ENCODE data around the gene PLA2G2D.

The PLA2G2D gene

DNA sequence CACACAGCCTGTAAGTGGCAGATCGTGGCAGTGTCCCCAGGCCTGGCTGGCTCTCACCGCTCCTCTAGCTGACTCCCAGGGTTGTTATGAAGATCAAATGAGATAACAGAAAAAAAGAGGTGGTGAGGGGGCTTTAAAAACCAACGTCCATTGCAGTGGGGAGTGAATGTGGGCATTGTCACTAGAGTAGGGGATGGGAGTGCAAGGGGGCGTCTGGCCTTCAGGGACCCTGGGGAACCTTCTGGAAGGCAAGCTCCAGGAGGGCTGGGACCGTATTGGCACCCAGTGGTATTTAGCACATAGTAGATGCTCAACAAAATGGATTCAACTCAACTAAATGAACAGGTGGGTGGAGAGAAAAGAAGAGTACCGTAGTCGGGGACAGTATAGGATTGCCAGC lies 3.4 kb downstream of the PLA2G2D start:
- DNase-seq (ENCODE audit: low spot score), result no peak
- Histone ChIP-seq H3K27ac (no peak overlapping the region), H3K4me3 (no peak overlapping the region)
- TF ChIP-seq, protein P1, sequence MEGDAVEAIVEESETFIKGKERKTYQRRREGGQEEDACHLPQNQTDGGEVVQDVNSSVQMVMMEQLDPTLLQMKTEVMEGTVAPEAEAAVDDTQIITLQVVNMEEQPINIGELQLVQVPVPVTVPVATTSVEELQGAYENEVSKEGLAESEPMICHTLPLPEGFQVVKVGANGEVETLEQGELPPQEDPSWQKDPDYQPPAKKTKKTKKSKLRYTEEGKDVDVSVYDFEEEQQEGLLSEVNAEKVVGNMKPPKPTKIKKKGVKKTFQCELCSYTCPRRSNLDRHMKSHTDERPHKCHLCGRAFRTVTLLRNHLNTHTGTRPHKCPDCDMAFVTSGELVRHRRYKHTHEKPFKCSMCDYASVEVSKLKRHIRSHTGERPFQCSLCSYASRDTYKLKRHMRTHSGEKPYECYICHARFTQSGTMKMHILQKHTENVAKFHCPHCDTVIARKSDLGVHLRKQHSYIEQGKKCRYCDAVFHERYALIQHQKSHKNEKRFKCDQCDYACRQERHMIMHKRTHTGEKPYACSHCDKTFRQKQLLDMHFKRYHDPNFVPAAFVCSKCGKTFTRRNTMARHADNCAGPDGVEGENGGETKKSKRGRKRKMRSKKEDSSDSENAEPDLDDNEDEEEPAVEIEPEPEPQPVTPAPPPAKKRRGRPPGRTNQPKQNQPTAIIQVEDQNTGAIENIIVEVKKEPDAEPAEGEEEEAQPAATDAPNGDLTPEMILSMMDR (IDR thresholded peaks at IDR 0.05), result no peak

DNA sequence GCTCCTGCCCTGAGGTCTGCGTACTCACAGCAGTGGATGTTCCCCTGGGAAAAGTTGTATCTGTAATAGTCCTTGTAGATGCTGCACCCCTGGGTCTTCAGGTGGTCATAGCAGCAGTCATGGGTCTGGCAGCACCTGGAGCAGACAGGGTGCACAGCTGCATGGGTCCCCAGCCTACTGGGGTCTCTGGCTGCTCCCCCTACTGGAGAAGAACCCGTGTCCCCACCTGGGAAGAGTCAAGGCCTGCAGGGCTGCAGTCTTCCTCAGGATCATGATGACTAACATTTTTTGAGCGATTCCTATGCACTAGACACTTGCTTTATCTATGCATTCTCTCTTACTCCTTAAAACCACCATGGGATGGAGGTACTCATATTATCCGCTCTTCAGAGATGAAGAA lies 3.9 kb downstream of the PLA2G2D start:
- no peak for DNase-seq (ENCODE audit: low spot score)
- no peak overlapping the region for H3K27ac ChIP-seq
- H3K4me3 ChIP-seq, result no peak overlapping the region
- TF ChIP-seq, protein P1 (IDR thresholded peaks at IDR 0.05), result no peak

DNA sequence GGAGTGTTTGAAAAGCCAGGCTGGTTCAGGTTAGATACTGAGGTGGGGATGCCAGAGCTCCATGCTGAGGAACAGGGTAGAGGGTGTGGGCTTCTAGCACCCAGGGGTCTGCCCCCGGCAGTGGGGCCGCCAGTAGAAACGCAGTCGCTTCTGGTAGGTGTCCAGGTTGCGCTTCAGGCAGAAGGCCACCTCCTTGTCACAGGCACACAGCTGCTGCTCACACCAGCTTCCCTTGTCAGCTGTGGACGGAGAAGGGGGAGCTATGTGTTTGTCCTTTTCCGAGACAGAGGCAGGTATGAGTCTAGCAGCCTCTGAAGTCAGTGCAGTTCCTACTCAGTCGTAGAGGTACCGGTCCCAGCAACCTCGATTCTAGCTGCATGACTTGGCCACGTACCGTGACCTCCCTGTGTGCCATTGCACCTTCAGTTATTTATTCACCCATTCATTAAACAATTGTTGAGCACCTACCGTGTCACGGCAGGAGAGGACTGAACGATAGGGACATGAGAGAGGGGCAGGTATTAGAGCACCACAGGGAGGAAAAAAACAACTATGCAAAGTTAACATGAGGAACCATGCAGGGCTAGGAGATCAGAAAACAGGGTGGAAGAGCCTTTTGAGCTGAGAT lies 5.2 kb downstream of the PLA2G2D start:
- TF ChIP-seq, protein P1 (IDR thresholded peaks at IDR 0.05), result no peak
- DNase-seq (ENCODE audit: low spot score), result no peak
- H3K4me3 ChIP-seq, result no peak overlapping the region
- no peak overlapping the region for H3K27ac ChIP-seq

DNA sequence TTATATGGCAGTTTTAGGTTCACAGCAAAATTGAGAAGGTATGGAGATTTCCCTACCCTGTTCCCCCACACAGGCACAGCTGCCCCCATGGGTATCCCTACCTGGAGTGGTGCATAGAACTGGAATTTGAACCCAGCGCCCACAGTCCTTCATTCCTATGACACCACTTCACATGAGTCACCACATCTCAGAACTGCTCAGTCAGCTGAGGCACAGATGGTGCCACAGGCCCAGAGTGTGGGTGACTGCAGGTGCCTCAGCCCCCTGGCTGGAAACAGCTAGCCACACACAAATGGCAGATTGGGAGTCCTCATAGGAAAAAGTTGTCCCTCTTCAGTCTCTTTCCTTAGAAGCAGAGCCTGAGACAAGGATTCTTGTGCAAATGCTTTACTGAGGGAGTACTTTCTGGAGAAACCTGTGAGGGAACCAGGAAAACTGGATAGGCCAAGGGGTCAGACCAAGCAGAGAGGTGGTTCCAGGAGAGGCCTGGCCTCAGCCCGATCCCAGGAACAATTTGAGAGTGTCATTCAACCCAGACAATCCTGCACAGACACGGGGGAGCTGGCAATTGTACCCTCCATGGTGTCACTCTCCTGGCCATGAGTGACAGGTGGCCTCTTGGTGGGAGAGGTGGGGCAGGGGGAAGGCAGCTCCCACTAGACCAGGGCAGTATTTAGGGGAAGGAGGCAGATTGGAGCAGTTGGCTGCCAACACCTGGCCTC lies 6.9 kb downstream of the PLA2G2D start:
- Histone ChIP-seq H3K27ac (no peak overlapping the region), H3K4me3 (no peak overlapping the region)
- TF ChIP-seq, protein P1 (IDR thresholded peaks at IDR 0.05), result no peak
- no peak for DNase-seq (ENCODE audit: low spot score)

DNA sequence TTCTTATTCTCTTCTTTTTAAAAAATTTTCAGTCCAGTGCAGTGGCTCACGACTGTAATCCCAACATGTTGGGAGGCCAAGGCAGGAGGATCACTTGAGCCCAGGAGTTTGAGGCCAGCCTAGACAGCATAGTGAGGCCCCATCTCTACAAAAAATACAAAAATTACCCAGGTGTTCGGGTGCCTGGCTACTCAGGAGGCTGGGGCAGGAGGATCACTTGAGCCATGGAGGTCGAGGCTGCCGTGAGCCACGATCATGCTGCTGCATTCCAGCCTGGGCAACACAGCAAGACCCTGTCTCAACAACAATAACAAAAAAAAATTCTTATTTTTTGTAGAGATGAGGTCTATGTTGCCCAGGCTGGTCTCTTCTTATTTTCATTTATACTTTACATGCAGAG lies 7.9 kb downstream of the PLA2G2D start:
- no peak overlapping the region for H3K4me3 ChIP-seq
- DNase-seq (ENCODE audit: low spot score), result no peak
- no peak overlapping the region for H3K27ac ChIP-seq
- TF ChIP-seq, protein P1 (IDR thresholded peaks at IDR 0.05), result no peak

DNA sequence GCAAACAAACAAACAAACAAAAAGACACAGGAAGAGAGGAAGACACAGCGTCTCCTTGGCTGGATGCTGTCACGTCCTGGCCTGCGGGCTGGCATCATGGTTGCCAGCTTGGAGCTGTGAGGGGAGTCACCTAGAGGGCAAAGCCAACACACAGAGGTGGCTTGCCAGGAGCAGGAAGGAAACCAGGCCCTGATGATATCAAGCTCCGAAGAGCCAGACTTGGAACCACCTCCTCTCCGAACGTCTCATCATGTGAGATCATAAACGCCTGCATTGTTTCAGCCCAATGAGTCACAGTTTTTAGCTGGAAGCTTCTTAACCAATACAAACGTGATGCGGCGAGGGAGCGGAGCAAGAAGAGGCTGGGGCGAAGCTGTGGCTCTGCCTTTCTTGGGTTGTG lies 8.7 kb downstream of the PLA2G2D start:
- no peak for DNase-seq (ENCODE audit: low spot score)
- TF ChIP-seq, protein P1 (IDR thresholded peaks at IDR 0.05), result no peak
- Histone ChIP-seq H3K27ac (no peak overlapping the region), H3K4me3 (no peak overlapping the region)

Measured in coronary artery (tissue), 2 donors.